ENCODE data around the gene NT5C. TPM values are rescaled to one million over a fixed set of nuclear protein-coding genes. Genes with fewer than 3 reads are reported as not detected.
"Not testable (repeated sequence)": the region's sequence is repeated elsewhere in the genome, so short reads cannot be mapped to it uniquely, and the experiment has no call there.

The NT5C gene
- polyA plus RNA-seq, 3 donors: 43.8 to 51.4 (median 47.2) TPM

DNA sequence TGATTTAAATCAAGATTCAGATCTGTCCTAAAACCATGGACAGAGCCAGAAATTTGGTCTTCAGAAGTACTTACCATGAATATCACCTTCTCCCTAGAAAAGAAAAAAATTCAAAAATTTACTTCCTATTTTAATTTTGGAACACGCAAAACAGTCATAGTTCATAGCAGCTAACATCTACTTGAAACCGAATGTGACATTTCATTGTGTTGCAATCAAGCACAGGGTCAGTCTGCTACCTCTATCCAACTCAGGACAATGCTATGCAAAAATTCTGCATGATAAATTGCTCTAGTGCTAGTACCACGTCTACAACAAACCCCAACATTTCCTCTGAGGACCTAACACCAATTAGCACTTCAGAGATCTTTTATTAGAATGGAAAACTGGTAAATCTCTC is 15.1 kb upstream of the NT5C start:
- no peak for DNase-seq (ENCODE audit: low read depth in 3 of 3, low spot score in 2 of 3)

DNA sequence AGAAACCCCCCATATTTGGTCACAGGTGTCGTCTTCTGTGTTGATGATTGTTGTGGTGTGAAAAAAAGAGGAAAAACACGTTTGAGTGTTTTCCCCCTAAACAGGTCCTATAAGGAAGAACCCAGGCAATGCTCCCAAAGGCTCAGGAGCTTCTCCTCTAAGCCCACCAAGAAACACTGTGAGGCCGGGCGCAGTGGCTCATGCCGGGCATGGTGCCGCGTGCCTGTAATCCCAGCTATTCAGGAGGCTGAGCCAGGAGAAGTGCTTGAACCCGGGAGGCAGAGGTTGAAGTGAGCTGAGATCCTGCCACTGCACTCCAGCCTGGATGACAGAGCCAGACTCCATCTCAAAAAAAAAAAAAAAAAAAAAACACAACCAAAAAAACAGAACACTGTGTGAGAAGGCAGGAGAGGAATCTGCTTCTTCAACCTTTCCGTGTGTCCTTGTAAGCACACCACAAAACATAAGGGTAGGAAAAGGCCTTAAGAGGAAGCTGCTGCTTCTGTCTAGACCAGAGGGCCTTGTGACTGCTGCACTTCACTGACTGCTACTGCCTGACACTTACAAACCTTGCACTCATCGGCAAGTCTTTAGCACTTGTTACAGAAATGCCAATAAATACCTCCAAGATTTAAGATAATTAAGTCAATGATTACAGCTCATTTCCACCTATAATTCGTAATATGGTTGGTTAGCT is 13.4 kb upstream of the NT5C start:
- DNase-seq (ENCODE audit: low read depth in 3 of 3, low spot score in 2 of 3): no peak

GRCh38 chr17:75142236-75142971 is 10.9 kb upstream of the NT5C start:
- DNase-seq (ENCODE audit: low read depth in 3 of 3, low spot score in 2 of 3): no peak

DNA sequence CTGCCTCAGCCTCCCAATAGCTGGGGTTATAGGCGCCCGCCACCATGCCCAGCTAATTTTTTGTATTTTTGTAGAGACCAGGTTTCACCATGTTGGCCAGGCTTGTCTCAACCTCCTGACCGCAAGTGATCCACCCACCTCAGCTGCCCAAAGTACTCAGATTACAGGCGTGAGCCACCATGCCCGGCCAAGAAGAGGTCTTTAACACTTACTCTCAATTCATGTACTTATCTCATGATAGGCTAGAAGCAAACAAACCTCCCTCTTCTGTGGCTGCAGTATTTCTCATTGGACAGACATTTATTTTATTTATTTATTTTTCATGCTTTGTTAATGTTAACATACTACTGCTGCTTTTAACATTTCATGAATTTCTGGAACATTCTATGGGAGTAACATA is 7.0 kb upstream of the NT5C start:
- DNase-seq (ENCODE audit: low read depth in 3 of 3, low spot score in 2 of 3): no peak

DNA sequence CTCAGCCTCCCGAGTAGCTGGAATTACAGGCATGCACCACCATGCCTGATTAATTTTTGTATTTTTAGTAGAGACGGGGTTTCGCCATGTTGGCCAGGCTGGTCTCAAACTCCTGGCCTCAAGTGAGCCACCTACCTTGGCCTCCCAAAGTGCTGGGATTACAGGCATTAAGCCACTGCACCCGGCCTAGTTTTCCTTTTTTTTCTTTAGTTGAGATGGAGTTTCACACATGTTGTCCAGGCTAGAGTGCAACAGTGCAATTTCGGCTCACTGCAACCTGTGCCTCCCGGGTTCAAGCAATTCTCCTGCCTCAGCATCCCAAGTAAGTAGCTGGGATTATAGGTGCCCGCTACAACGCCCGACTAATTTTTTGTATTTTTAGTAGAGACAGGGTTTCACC is 6.2 kb upstream of the NT5C start:
- DNase-seq (ENCODE audit: low read depth in 3 of 3, low spot score in 2 of 3): not testable (repeated sequence)

GRCh38 chr17:75135946-75136345 is 4.4 kb upstream of the NT5C start:
- DNase-seq (ENCODE audit: low read depth in 3 of 3, low spot score in 2 of 3): no peak

DNA sequence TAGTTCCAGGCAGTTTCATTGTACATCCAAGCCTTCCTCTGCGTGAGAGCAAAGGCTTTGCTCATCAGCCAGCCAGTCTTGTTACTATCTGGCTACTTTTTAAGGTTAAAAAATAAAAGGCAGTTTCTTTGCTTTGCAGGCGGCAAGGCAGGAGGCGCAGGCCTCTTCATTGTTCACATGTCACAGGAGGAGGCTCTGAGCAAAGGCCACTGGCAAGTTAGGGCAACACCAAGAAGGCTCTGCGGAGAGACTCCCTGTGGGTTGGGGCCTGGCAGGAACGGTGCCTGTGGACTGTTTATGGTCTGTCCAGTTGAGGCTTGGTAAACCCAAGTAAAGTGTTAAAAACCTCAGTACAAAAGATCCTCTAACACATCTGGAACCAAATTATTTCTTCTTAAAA is 3.9 kb upstream of the NT5C start:
- no peak for DNase-seq (ENCODE audit: low read depth in 3 of 3, low spot score in 2 of 3)

- DNase-seq (ENCODE audit: low read depth in 3 of 3, low spot score in 2 of 3): not testable (repeated sequence)
These were observed 2.2 kb upstream of the NT5C start for GRCh38 chr17:75133607-75134347.

- DNase-seq (ENCODE audit: low read depth in 3 of 3, low spot score in 2 of 3): no peak
These were observed 1.5 kb upstream of the NT5C start for GRCh38 chr17:75133001-75133400.

DNA sequence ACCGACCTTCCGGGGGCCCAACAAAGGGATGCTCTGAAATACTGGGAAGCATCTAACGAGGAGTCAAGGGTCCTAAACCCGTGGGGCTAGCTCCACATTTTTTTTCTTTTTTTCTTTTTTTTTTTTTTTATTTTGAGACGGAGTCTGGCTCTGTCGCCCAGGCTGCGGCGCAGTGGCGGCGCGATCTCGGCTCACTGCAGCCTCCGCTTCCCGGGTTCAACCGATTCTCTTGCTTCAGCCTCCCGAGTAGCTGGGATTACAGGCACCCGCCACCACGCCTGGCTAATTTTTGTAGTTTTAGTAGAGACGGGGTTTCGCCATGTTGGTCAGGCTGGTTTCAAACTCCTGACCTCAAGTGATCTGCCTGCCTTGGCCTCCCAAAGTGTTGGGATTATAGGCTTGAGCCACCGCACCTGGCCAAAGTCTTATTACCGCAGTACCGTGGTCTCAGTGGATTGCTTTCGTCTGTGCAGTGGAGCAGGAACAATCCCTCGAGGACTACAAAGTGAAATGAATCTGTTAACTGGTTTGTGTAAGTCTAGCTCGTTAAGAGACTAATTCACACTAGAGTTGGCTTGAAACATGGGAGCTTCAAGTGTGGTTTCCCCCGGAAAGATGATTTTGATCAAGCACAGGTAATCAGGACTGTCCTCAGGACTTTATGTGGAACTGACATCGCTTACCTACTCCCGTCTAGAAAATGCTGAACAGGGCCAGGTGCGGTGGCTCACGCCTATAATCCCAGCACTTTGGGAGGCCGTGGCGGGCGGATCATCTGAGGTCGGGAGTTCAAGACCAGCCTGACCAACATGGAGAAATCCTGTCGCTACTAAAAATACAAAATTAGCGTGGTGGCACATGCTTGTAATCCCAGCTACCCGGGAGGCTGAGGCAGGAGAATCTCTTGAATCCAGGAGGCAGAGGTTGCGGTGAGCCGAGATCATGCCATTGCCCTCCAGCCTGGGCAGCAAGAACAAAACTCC is 767 bp upstream of the NT5C start:
- DNase-seq (ENCODE audit: low read depth in 3 of 3, low spot score in 2 of 3): not testable (repeated sequence)

GRCh38 chr17:75130632-75131277 is 787 bp downstream of the NT5C start:
- DNase-seq (ENCODE audit: low read depth in 3 of 3, low spot score in 2 of 3): peak in 1 of 3 donors; percentile 29

GRCh38 chr17:75130059-75130631 is 1.4 kb downstream of the NT5C start:
- DNase-seq (ENCODE audit: low read depth in 3 of 3, low spot score in 2 of 3): no peak

GRCh38 chr17:75129576-75129975 is 2.0 kb downstream of the NT5C start:
- no peak for DNase-seq (ENCODE audit: low read depth in 3 of 3, low spot score in 2 of 3)

DNA sequence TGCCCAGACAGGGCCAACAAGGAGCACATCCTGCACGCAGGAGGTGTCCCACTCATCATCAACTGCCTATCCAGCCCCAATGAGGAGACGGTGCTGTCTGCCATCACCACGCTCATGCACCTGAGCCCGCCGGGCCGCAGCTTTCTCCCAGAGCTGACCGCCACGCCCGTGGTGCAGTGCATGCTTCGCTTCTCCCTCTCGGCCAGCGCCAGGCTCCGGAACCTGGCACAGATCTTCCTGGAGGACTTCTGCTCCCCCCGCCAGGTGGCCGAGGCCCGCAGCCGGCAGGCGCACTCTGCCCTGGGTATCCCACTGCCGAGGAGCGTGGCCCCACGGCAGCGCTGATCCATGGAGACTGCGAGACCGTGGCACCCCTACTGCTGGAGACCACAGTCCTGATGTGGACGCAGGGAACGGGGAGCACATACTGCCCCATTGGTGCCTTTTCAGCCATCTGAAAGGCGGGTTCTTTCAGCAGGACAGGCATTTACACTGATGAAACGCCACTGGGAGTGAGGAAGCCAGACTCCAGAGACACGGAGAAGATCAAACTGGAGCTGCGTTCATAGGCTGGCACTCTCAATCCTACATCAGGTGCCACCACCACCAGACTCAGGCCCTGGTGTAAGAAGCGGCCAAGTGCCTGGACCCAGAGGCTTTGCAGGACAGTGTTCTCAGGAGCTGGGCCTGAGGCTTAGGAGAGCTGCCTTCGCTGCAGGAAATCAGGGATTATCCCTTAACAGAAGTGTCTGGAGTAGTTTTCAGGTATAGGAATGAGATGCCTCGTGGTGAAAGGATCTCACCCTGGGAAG is 2.6 kb downstream of the NT5C start:
- no peak for DNase-seq (ENCODE audit: low read depth in 3 of 3, low spot score in 2 of 3)

- not testable (repeated sequence) for DNase-seq (ENCODE audit: low read depth in 3 of 3, low spot score in 2 of 3)
These were observed 3.6 kb downstream of the NT5C start for GRCh38 chr17:75127936-75128335.

- DNase-seq (ENCODE audit: low read depth in 3 of 3, low spot score in 2 of 3): no peak
These were observed 4.6 kb downstream of the NT5C start for GRCh38 chr17:75126954-75127353.

GRCh38 chr17:75125984-75126383 is 5.6 kb downstream of the NT5C start:
- DNase-seq (ENCODE audit: low read depth in 3 of 3, low spot score in 2 of 3): no peak

- no peak for DNase-seq (ENCODE audit: low read depth in 3 of 3, low spot score in 2 of 3)
These were observed 6.8 kb downstream of the NT5C start for GRCh38 chr17:75124819-75125162.

All from right renal cortex interstitium (tissue), 3 donors.